NT2/D1 (cell line): ENCODE measurements around the gene LRRC71.

Source experiments
- SUZ12 ChIP-seq: IDR thresholded peaks from 2 replicates; pipeline ENCODE4 v1.6.1; 2011; ENCODE audit not compliant: insufficient read length, insufficient read depth; ENCODE audit errors: extremely low read depth
- YY1 ChIP-seq: IDR thresholded peaks from 2 replicates; pipeline ENCODE4 v1.6.1; 2011; ENCODE audit not compliant: insufficient read length, insufficient read depth
- ZNF274 ChIP-seq: IDR thresholded peaks from 2 replicates; pipeline ENCODE4 v1.6.1; 2011; ENCODE audit warnings: mild to moderate bottlenecking, low read depth, low read length

- TF ChIP-seq YY1 (no peak), SUZ12 (no peak), ZNF274 (no peak)
Observed at GRCh38 chr1:156938813-156939212, 18.4 kb downstream of the LRRC71 start.
